ENCODE measurements around the gene GOLGA6B.
A peak's percentile ranks its signal among the peaks of the same experiment; 100 is the strongest.
"Not testable (repeated sequence)": the region's sequence is repeated elsewhere in the genome, so short reads cannot be mapped to it uniquely, and the experiment has no call there.

The GOLGA6B gene

DNA sequence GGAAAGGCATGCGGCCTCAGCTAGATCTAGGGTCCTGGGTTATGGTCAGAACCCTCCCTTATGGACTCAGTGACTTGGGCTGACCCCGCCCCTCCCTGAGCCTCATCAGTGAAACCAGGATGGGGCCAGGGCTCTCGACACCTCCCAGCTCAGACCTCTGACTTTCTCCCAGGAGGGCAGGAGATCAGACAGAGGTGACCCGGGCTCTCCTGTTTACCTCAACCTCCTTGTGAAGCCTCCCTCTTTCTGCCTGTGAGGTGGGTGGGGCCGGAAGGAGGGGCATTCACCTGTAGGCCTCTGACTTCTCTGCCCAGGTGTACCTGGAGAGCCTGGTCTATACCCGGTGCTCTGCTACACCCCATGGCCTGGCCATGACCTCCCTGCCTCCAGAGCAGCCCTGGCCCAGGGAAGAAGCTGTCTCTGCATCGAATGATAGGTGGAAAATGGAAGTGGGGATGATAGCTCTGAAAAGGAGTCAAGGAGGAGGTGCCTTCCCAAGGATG lies 25.4 kb upstream of the GOLGA6B start:
- not testable (repeated sequence) for ATAC-seq (replicated peaks; ENCODE audit: extremely low read depth, poor library complexity, severe bottlenecking); H3K36me3 Mint-ChIP-seq (ENCODE audit: insufficient read depth); H3K9me3 Mint-ChIP-seq; H3K4me3 Mint-ChIP-seq; DNase-seq (ENCODE audit: low spot score in 2 of 2); H3K27me3 Mint-ChIP-seq; H3K27ac Mint-ChIP-seq (ENCODE audit: low read depth); H3K4me1 Mint-ChIP-seq

DNA sequence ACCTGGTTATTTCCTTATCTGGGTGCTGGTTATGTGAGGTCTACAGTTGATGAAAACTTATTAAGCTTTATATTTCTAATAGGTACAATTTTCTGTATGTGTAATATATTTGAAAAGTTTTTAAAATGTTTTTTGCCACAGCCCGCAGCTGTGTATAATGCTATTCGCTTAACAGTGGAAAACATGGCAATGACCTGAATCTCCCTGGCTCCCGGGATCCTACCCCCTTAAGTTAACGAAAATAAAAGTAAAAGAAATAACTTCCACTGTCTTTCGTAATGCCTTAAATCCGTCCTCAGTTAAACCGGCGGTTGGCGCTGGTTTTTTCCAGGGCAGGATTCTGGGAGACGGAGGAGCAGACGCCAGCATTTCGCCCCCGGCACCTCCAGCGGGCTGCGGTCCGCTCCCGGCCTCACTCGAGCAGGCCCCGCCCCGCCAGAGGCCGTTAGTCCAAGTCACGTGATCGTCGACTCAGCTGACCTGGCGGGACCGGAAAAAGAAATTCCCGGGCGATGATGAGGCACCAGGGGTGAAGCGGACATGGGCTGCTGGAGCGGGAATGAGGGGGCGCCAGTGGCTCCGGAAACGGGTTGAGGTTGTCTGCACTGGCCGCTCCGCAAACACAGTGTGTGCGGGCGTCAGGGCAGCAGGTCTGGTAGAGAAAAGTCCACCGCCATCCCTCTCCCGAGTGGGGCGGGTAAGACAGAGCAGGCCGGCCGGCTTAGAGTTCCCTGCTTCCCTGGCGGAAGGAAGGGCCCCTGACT lies 17.8 kb upstream of the GOLGA6B start:
- not testable (repeated sequence) for H3K4me1 Mint-ChIP-seq

DNA sequence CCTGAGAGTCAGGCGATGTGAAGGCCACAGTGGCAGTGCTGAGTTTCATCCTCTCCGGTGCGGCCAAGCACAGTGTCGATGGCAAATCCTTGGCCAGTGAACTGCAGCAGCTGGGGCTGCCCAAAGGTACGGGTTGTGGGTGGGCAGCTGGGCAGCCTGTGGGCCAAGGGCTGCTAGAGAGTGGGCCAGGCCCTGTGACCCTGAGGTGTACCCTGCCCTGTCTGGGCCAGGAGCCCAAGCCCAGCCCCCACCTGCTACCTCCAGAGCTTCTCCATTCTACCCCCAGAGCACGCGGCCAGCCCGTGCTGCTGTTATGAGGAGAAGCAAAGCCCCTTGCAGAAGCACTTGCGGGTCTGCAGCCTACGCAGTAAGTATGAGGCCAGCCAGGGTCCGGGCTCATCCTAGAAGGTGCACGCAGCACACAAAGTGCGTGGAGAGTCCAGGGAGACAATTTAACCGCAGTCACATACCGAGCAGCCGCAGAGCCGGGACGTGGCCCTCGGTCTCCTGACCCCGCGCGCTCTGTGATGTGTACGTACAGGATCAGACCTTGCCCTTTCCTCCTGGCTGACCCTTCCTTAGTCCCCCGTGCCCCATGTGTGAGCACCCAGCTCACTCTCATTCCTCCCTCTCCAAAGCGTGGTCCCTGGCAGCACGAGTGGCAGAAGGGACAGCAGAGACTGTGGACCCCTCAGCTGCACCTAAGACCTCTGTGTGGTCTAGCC lies 14.6 kb upstream of the GOLGA6B start:
- not testable (repeated sequence) for H3K36me3 Mint-ChIP-seq (ENCODE audit: insufficient read depth); H3K4me3 Mint-ChIP-seq; H3K9me3 Mint-ChIP-seq; H3K27me3 Mint-ChIP-seq; H3K27ac Mint-ChIP-seq (ENCODE audit: low read depth); DNase-seq (ENCODE audit: low spot score in 2 of 2); ATAC-seq (replicated peaks; ENCODE audit: extremely low read depth, poor library complexity, severe bottlenecking); H3K4me1 Mint-ChIP-seq

More for the DNA sequence above, 17.8 kb upstream of the GOLGA6B start:
- not testable (repeated sequence) for H3K27me3 Mint-ChIP-seq; H3K36me3 Mint-ChIP-seq (ENCODE audit: insufficient read depth); H3K9me3 Mint-ChIP-seq
- ATAC-seq (replicated peaks; ENCODE audit: extremely low read depth, poor library complexity, severe bottlenecking) (peak; percentile 37), DNase-seq (ENCODE audit: low spot score in 2 of 2) (peak in 1 of 2 donors; percentile 35)
- Mint-ChIP-seq H3K4me3 (peak overlapping the region; percentile 73), H3K27ac (ENCODE audit: low read depth) (peak overlapping the region; percentile 84)

DNA sequence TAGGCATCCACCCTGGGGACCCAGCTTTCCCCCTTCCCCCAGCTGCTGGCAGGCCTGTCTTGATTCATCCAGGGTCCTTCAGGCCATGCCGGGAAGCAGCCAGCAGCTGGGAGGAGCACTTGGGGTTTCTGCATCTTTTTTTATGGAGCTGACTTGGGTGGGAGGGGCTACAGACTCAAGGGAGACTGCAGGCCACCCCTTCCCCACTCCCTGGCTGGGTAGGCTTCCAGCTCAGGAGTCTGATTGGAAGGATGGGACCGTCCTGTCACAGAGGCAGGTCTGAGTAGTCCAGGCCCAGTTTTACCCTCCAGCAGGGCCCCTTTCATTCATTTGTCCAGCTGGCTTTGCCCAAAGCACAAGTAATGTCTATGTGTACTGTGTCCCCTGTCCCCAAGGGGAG lies 12.2 kb upstream of the GOLGA6B start:
- not testable (repeated sequence) for H3K27me3 Mint-ChIP-seq; DNase-seq (ENCODE audit: low spot score in 2 of 2); H3K4me1 Mint-ChIP-seq; ATAC-seq (replicated peaks; ENCODE audit: extremely low read depth, poor library complexity, severe bottlenecking); H3K9me3 Mint-ChIP-seq; H3K36me3 Mint-ChIP-seq (ENCODE audit: insufficient read depth); H3K27ac Mint-ChIP-seq (ENCODE audit: low read depth); H3K4me3 Mint-ChIP-seq

DNA sequence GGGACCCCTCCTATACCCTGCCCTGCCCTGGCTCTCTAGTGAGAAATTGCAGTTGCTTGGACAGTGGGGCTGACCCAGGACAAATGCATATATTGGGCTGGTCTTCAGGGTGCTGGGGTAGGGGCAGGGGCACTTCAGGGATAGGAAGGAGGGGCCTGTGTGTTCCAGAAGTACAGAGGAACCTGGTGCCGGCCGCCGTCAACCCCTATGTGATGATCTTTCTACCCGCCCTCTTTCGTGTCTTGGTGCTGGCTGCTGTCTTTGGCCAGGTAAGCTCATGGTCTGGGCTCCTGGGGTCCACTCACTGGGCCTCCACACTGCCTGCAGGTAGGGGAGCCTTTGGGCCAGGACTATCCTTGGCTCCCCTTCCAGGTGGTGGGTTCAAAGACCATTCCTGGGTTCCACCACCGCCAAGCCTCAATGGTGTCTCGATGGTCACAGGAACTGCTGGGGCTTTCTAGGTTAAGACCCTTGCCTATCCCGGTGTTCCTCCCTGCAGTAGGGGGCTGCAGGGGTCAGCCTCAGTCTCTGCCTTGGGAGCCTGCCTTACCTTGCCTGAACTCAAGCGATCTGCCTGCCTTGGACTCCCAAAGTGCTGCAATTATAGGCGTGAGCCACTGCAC lies 5.8 kb upstream of the GOLGA6B start:
- not testable (repeated sequence) for H3K9me3 Mint-ChIP-seq; H3K27ac Mint-ChIP-seq (ENCODE audit: low read depth); H3K27me3 Mint-ChIP-seq; H3K4me3 Mint-ChIP-seq; H3K4me1 Mint-ChIP-seq; ATAC-seq (replicated peaks; ENCODE audit: extremely low read depth, poor library complexity, severe bottlenecking); H3K36me3 Mint-ChIP-seq (ENCODE audit: insufficient read depth); DNase-seq (ENCODE audit: low spot score in 2 of 2)

DNA sequence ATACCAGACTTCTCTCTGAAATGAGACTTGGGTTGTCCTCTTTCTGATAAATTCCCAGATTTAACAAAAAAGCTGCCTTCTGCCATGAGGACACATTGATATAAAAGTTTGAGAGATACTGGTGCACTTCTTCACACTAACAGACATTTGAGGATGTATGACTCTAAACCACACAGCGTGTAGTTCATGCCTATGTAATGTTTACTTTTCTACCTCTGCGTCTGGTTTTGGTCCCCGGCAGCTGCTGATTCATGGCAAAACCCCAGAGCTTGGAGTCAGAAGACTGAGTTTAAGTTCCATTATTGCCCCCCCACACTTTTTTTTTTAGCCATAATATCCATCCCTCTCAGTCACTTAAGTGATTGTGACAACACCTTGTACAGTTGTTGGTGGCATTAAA lies 1.5 kb downstream of the GOLGA6B start:
- H3K9me3 Mint-ChIP-seq; H3K27ac Mint-ChIP-seq (ENCODE audit: low read depth); H3K4me1 Mint-ChIP-seq; ATAC-seq (replicated peaks; ENCODE audit: extremely low read depth, poor library complexity, severe bottlenecking); H3K4me3 Mint-ChIP-seq; DNase-seq (ENCODE audit: low spot score in 2 of 2); H3K36me3 Mint-ChIP-seq (ENCODE audit: insufficient read depth); H3K27me3 Mint-ChIP-seq: not testable (repeated sequence)

DNA sequence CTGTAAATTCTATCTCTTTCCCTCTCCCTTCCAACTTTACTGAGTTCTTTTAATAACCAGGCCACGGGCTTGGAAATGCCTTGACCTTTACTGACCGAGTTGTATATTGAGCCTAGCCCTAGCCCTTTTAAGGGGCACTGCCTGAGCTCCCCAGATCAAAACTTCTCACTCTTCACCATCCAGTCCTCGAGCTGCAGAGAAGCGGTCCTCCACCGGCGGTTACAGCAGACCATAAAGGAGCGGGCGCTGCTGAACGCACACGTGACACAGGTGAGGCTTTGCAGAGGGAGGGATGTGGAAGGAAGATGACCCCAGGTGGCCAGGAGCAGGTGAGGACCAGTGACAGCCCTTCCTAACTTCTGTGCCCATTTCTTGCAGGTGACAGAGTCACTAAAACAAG lies 6.6 kb downstream of the GOLGA6B start:
- not testable (repeated sequence) for H3K4me1 Mint-ChIP-seq; H3K9me3 Mint-ChIP-seq; H3K36me3 Mint-ChIP-seq (ENCODE audit: insufficient read depth); H3K27ac Mint-ChIP-seq (ENCODE audit: low read depth); DNase-seq (ENCODE audit: low spot score in 2 of 2); H3K27me3 Mint-ChIP-seq; H3K4me3 Mint-ChIP-seq; ATAC-seq (replicated peaks; ENCODE audit: extremely low read depth, poor library complexity, severe bottlenecking)

DNA sequence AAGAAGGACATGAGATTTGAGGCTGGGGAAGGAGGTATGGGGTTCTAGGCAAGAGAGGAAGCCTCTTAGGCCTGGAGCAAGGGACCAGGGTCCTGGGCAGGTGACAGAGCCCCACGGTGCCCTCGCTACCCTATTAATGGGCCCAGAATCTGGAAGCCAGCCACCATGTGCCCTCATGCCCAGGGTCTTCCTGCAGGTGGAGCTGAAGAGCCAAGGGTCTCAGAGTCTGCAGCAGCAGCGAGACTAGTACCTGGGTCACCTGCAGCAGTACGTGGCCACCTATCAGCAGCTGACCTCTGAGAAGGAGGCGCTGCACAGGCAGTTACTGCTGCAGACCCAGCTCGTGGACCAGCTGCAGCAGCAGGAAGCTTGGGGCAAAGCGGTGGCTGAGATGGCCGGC lies 9.4 kb downstream of the GOLGA6B start:
- DNase-seq (ENCODE audit: low spot score in 2 of 2); H3K27ac Mint-ChIP-seq (ENCODE audit: low read depth); H3K4me1 Mint-ChIP-seq; H3K27me3 Mint-ChIP-seq; H3K9me3 Mint-ChIP-seq; H3K36me3 Mint-ChIP-seq (ENCODE audit: insufficient read depth); H3K4me3 Mint-ChIP-seq; ATAC-seq (replicated peaks; ENCODE audit: extremely low read depth, poor library complexity, severe bottlenecking): not testable (repeated sequence)

DNA sequence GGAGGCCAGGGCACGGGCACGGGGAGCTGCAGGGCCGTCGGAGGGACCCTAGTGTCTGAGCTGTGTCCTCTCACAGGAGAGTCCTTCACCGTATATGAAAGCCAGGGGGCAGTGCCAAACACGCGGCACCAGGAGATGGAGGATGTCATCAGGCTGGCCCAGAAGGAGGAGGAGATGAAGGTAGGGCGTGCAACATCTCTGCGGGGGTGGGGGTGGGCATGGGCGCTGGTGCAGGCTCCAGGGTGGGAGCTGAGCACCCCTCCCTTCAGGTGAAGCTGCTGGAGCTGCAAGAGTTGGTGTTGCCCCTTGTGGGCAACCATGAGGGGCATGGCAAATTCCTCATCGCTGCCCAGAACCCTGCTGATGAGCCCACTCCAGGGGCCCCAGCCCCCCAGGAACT lies 11.2 kb downstream of the GOLGA6B start:
- not testable (repeated sequence) for ATAC-seq (replicated peaks; ENCODE audit: extremely low read depth, poor library complexity, severe bottlenecking)

DNA sequence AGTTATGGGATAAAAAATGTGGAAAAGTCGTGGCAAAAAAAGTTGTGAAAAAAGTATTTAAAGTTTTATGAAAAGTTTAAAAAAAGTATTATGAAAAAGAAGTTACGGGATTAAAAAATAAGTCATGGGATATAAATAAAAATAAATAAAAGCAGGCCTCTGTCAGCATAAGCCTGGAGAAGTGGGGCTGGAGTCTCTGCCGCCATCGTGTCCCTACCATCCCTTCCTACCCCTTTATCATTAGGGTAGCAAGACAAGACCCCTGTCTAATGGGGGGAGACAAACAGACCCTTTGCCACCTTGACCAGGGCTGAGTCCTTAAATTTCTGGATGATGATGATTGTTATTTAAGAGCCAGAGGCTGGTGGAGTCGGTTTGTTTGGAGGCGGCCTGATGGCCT lies 15.3 kb downstream of the GOLGA6B start:
- H3K4me1 Mint-ChIP-seq; H3K4me3 Mint-ChIP-seq; DNase-seq (ENCODE audit: low spot score in 2 of 2); H3K9me3 Mint-ChIP-seq; H3K36me3 Mint-ChIP-seq (ENCODE audit: insufficient read depth); ATAC-seq (replicated peaks; ENCODE audit: extremely low read depth, poor library complexity, severe bottlenecking); H3K27ac Mint-ChIP-seq (ENCODE audit: low read depth): not testable (repeated sequence)
- peaks cover 21% of the 10 kb centered on the region for H3K27me3 Mint-ChIP-seq

More for the DNA sequence above, 11.2 kb downstream of the GOLGA6B start:
- H3K36me3 Mint-ChIP-seq (ENCODE audit: insufficient read depth); DNase-seq (ENCODE audit: low spot score in 2 of 2); H3K27me3 Mint-ChIP-seq; H3K4me3 Mint-ChIP-seq; H3K27ac Mint-ChIP-seq (ENCODE audit: low read depth); H3K4me1 Mint-ChIP-seq; H3K9me3 Mint-ChIP-seq: not testable (repeated sequence)

DNA sequence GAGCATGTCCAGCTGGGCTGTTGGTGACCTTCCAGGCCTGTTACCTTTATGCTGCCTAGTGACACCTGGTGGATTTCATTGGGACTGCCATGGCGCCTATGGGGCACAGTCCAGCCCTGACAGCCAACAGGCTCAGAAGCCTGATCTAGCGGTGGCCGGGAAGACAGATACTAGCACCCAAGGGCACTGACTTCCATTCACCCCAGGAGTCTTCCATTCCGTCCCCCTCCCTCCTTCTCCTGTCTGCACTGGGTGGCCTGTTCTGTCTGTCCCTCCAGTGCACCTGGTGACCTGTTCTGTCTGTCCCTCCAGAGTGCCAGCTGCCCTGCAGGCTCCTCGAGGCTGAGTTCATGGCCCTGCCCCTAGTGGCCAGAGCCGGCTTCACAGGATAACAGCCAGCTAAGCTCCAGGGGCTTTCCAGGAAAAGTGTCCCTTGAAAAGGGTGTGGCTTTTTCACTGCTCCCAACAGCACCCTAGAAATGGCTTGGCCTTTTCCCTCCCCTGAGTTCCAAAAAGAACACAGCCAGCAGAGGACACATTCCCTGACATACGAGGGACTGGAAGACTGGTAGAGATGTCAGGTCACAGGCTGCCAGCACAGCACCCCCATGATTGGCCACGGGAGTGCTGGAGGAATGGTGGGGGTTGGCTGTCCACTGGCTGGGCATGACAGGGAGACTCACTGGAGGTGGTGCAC lies 16.3 kb downstream of the GOLGA6B start:
- Mint-ChIP-seq H3K27me3 (peaks cover 21% of the 10 kb centered on the region), H3K4me3 (peak overlapping the region; percentile 47)
- ATAC-seq (replicated peaks; ENCODE audit: extremely low read depth, poor library complexity, severe bottlenecking) (peak; percentile 95), DNase-seq (ENCODE audit: low spot score in 2 of 2) (peak; percentile 57 to 64)
- H3K4me1 Mint-ChIP-seq; H3K36me3 Mint-ChIP-seq (ENCODE audit: insufficient read depth); H3K9me3 Mint-ChIP-seq; H3K27ac Mint-ChIP-seq (ENCODE audit: low read depth): not testable (repeated sequence)

DNA sequence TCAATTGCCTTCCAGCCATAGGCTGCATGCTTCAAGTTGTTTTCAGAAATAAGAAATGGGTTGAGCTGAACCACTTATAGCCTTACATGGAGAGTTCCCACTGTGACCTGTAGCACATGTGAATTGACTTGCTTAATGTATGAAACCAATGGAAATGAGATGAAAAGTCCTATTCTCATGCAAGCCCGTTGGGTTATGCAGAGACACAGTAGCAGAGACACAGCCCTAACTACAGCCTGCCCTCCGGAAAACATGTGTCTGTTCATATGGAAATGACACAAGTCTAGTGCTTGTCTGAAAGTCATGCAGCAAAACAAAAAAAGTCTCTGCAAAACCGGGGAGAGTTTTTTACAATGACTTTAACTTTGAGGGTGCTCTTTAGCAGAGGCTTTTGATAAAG lies 17.0 kb downstream of the GOLGA6B start:
- no peak overlapping the region for H3K4me3 Mint-ChIP-seq
- DNase-seq (ENCODE audit: low spot score in 2 of 2), result no peak
- H3K27ac Mint-ChIP-seq (ENCODE audit: low read depth), result no peak overlapping the region
- ATAC-seq (replicated peaks; ENCODE audit: extremely low read depth, poor library complexity, severe bottlenecking), result no peak
- peaks cover 5% of the 10 kb centered on the region for H3K36me3 Mint-ChIP-seq (ENCODE audit: insufficient read depth)
- peaks cover 5% of the 10 kb centered on the region for H3K4me1 Mint-ChIP-seq
- H3K9me3 Mint-ChIP-seq, result no peaks in the 10 kb centered on the region
- peaks cover 26% of the 10 kb centered on the region for H3K27me3 Mint-ChIP-seq
